HFF-Myc (cell line): ENCODE measurements around the gene ULK4.
"Not testable (repeated sequence)": the region's sequence is repeated elsewhere in the genome, so short reads cannot be mapped to it uniquely, and the experiment has no call there.

ENCODE experiments used
- DNase-seq: peaks from one replicate; pipeline ENCODE4 v3.0.0-alpha.2; 2011; ENCODE audit warnings: low read depth; ENCODE audit errors: extremely low read depth
- H3K4me3 ChIP-seq: replicated peaks from 2 replicates; pipeline ENCODE4 v1.5.1; 2011; ENCODE audit warnings: low read depth, mild to moderate bottlenecking, control low read depth, low read length
- TF ChIP-seq, protein P1 (sequence below): IDR thresholded peaks from 2 replicates; pipeline ENCODE4 v1.5.1; 2012; ENCODE audit warnings: mild to moderate bottlenecking, low read depth, low read length, control low read depth; ENCODE audit errors: missing control alignments

Gene ULK4

DNA sequence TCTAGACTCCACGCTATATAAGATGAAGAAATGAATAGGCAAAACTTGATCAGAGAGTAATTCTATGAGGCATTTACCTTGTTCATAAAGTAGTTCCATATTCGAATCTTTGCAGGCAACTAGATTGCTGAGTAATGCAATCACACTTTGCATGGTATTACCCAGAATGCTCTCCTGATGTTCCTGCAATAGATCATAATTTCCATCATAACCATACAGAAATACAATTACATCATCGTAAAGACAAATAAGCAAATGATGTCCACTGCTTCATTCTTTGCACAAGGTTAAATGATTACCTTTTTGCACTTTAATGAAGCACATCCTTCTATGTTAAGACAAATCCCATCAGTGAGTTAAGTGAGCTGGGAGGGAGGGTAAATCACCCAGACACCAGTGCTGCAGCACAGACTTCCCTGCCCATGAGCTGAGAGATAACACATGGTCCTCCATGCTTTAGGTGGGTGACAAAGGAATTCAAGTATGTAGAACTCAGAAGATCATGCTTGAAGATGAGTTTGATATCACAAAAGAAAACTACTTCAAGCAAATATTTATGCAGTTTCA, 395.9 kb downstream of the ULK4 start:
- TF ChIP-seq, protein P1, sequence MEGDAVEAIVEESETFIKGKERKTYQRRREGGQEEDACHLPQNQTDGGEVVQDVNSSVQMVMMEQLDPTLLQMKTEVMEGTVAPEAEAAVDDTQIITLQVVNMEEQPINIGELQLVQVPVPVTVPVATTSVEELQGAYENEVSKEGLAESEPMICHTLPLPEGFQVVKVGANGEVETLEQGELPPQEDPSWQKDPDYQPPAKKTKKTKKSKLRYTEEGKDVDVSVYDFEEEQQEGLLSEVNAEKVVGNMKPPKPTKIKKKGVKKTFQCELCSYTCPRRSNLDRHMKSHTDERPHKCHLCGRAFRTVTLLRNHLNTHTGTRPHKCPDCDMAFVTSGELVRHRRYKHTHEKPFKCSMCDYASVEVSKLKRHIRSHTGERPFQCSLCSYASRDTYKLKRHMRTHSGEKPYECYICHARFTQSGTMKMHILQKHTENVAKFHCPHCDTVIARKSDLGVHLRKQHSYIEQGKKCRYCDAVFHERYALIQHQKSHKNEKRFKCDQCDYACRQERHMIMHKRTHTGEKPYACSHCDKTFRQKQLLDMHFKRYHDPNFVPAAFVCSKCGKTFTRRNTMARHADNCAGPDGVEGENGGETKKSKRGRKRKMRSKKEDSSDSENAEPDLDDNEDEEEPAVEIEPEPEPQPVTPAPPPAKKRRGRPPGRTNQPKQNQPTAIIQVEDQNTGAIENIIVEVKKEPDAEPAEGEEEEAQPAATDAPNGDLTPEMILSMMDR = no peak
- DNase-seq = no peak
- no peak overlapping the region for H3K4me3 ChIP-seq

DNA sequence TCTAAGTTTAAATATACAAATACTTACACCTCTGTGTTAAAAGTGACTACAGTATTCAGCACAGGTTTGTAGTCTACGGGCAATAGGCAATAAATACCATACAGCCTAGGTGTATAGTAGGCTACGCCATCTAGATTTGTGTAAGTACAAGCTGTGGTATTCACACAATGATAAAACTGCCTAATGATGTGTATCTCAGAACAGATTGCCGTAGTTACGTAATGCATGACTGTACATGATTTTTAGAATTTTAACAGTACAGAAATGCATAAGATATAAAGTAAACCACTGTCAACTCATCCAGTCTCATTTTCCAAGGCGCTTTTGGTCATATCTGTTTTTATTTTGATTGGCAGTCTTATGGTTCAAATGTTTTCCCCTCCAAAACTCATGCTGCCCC, 396.9 kb downstream of the ULK4 start:
- TF ChIP-seq, protein P1 = no peak
- no peak for DNase-seq
- no peak overlapping the region for H3K4me3 ChIP-seq

DNA sequence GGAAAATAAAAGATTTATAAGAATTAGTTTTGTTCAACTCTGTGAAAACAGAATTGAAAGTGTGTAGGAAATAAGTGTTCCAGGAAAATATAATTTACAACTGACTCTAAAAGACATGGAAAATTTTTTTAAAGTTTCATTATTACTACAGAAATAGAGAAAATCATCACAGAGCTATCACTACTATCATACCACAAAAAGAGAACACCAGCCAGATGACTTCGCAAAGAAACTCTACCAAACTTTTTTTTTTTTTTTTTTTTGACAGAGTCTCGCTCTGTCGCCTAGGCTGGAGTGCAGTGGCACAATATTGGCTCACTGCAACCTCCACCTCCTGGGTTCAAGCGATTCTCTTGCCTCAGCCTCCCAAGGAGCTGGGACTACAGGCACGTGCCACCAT, 405.7 kb downstream of the ULK4 start:
- H3K4me3 ChIP-seq, DNase-seq: not testable (repeated sequence)

DNA sequence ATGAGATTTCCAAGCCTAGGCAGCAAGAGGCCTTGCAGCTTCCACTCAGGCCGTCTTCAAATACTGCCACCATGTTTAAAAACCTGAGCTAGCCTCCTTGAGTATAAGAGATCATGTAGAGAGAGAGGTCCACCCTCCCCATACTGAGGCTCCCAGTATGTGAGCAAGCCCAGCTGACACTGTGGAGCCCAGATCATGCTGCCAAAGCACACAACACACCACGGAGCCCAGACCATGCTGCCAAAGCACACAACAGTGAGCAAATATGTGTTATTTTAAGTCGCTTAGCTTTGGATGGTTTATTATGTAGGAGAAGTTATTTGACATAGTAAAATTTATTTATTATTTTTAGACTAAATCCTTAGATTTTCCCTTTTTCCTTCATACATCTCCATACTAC, 428.9 kb downstream of the ULK4 start:
- H3K4me3 ChIP-seq = no peak overlapping the region
- TF ChIP-seq, protein P1 = no peak
- no peak for DNase-seq

DNA sequence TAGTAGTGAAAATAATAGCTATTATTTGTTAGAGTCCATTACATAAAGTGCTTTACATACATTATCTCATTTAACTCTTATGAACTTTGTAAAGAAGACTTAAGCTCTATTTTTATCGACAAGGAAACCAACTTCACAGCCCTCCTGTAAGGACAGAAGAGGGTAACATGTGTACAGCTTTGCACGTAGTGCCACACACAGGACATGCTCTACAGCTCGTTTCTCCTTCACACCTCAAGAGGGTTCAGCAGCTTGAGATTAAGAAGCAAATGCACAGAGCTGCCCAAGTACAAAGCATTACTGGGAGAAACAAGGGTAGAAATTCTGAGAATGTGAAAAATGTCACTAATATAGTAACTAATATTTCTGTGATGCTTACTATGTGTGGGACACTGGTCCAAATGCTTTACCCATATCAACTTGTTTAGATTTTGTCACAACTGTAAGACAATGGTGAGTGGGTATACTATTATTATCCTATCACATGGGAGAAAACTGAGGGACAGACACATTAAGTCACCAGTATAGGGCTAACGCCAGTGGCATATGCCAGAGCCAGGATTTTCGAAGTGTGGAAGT, 434.8 kb downstream of the ULK4 start:
- no peak overlapping the region for H3K4me3 ChIP-seq
- DNase-seq = no peak
- TF ChIP-seq, protein P1 = no peak

DNA sequence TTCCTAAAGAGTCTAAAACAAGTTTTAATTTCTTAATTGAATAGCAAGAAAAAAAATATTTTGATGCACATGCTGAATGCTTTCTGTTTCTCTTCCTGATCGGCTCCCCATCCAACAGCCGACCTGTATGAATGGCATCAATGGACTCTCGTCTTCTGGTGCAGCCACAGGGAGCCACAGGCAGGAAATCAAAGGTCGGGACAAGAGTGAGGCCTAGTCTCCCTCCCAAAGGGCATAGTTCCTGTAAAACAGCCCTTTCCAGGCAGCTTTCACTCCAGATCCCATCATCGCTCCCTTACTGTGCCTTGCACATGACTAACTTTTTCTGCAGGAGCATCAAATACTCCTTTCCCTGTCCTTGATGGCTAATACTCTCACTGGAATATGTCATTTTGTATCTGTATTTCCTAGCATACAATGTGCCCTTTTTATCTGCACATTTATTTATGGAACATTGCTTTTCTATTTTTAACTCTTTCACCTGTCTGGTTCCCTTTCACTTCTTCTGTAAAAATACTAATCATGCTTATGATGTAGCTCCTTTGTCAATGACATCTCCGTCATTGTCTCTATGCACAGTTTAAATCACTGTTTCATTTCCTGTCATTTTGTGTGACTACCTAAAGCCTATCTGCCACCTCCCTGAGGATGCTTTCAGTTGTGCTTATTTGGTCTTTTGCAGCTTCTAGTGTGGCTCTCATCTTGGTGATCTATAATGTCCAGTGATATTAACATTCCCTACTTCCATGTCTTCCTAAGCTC, 436.4 kb downstream of the ULK4 start:
- TF ChIP-seq, protein P1 = no peak
- DNase-seq = no peak
- no peak overlapping the region for H3K4me3 ChIP-seq

DNA sequence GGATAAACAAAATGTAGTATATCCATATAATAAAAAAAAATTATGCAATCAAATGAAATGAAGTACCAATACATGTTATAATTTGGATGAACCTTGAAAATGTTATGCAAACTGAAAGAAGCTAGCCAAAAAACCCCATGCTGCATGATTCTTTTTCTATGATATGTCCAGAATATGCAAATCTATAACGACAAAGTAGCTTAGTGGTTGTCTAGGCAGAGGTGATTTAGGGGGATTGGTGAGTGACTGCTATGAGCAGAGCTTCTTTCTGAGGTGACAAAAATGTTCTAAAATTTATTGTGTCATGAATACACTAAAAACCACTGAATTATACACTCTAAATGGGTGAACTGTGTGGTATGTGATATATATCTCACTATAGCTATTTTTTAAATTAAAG, 438.0 kb downstream of the ULK4 start:
- no peak for DNase-seq
- TF ChIP-seq, protein P1 = no peak
- no peak overlapping the region for H3K4me3 ChIP-seq
